GM10266 (cell line): ENCODE data around the gene INSYN2A.

ENCODE experiments used
- DNase-seq: peaks from one replicate; pipeline ENCODE4 v3.0.0; 2012; ENCODE audit errors: extremely low spot score
- CTCF ChIP-seq: IDR thresholded peaks from 2 replicates; pipeline ENCODE4 v1.5.1; 2012; ENCODE audit warnings: mild to moderate bottlenecking, low read depth; ENCODE audit not compliant: control insufficient read depth, insufficient read depth; ENCODE audit errors: missing control alignments

The INSYN2A gene

GRCh38 chr10:127174866-127175265 lies 21.5 kb downstream of the INSYN2A start:
- DNase-seq, result no peak
- TF ChIP-seq CTCF, result no peak

GRCh38 chr10:127168261-127168660 lies 28.1 kb downstream of the INSYN2A start:
- no peak for DNase-seq
- TF ChIP-seq CTCF, result no peak

GRCh38 chr10:127162841-127163240 lies 33.5 kb downstream of the INSYN2A start:
- DNase-seq, result no peak
- TF ChIP-seq CTCF, result no peak

GRCh38 chr10:127161482-127161881 lies 34.9 kb downstream of the INSYN2A start:
- TF ChIP-seq CTCF, result no peak
- DNase-seq, result no peak

GRCh38 chr10:127159648-127160245 lies 36.6 kb downstream of the INSYN2A start:
- no peak for DNase-seq
- no peak for TF ChIP-seq CTCF

GRCh38 chr10:127158662-127159061 lies 37.7 kb downstream of the INSYN2A start:
- DNase-seq, result no peak
- no peak for TF ChIP-seq CTCF

GRCh38 chr10:127157506-127158200 lies 38.7 kb downstream of the INSYN2A start:
- no peak for DNase-seq

More at GRCh38 chr10:127157506-127158200, 38.7 kb downstream of the INSYN2A start:
- TF ChIP-seq CTCF, result no peak
